ENCODE results near the gene DGKZ. TPM values are rescaled to one million over a fixed set of nuclear protein-coding genes. Genes with fewer than 3 reads are reported as not detected.

DGKZ gene
- total RNA-seq, 4 donors from 2014 or later: 41.2 to 105 (median 49.6) TPM

GRCh38 chr11:46387456-46387855 is 40.2 kb downstream of the DGKZ start:
- Histone ChIP-seq H3K4me1 (peaks cover 0 to 53% (median 29%) of the 10 kb centered on the region in 4 donors), H3K27me3 (peaks cover 5 to 62% of the 10 kb centered on the region in 2 donors), H3K4me3 (no peak overlapping the region), H3K36me3 (no peaks in the 10 kb centered on the region), H3K9me3 (no peaks in the 10 kb centered on the region), H3K27ac (no peak overlapping the region)
- WGBS, 2 donors: 74 to 80% methylated on average over 5 of the region's 5 CpGs
- no peak for TF ChIP-seq EP300 (IDR thresholded peaks at IDR 0.05)
- TF ChIP-seq, protein P1, sequence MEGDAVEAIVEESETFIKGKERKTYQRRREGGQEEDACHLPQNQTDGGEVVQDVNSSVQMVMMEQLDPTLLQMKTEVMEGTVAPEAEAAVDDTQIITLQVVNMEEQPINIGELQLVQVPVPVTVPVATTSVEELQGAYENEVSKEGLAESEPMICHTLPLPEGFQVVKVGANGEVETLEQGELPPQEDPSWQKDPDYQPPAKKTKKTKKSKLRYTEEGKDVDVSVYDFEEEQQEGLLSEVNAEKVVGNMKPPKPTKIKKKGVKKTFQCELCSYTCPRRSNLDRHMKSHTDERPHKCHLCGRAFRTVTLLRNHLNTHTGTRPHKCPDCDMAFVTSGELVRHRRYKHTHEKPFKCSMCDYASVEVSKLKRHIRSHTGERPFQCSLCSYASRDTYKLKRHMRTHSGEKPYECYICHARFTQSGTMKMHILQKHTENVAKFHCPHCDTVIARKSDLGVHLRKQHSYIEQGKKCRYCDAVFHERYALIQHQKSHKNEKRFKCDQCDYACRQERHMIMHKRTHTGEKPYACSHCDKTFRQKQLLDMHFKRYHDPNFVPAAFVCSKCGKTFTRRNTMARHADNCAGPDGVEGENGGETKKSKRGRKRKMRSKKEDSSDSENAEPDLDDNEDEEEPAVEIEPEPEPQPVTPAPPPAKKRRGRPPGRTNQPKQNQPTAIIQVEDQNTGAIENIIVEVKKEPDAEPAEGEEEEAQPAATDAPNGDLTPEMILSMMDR (IDR thresholded peaks at IDR 0.05): no peak
- TF ChIP-seq POLR2A (IDR thresholded peaks at IDR 0.05): no peak
- DNase-seq (ENCODE audit: low spot score in 2 of 2): no peak

GRCh38 chr11:46387919-46388618 is 40.8 kb downstream of the DGKZ start:
- no peaks in the 10 kb centered on the region for H3K36me3 ChIP-seq
- H3K4me1 ChIP-seq: peaks cover 0 to 53% (median 29%) of the 10 kb centered on the region in 4 donors
- H3K4me3 ChIP-seq: no peak overlapping the region
- no peak overlapping the region for H3K27ac ChIP-seq
- TF ChIP-seq EP300 (IDR thresholded peaks at IDR 0.05) (no peak), POLR2A (IDR thresholded peaks at IDR 0.05) (no peak)
- TF ChIP-seq, protein P1 (IDR thresholded peaks at IDR 0.05): no peak
- H3K9me3 ChIP-seq: no peaks in the 10 kb centered on the region
- H3K27me3 ChIP-seq: peaks cover 5 to 68% of the 10 kb centered on the region in 2 donors
- DNase-seq (ENCODE audit: low spot score in 2 of 2): no peak
- WGBS, 2 donors: 7 to 20% methylated on average over 24 of the region's 24 CpGs

DNA sequence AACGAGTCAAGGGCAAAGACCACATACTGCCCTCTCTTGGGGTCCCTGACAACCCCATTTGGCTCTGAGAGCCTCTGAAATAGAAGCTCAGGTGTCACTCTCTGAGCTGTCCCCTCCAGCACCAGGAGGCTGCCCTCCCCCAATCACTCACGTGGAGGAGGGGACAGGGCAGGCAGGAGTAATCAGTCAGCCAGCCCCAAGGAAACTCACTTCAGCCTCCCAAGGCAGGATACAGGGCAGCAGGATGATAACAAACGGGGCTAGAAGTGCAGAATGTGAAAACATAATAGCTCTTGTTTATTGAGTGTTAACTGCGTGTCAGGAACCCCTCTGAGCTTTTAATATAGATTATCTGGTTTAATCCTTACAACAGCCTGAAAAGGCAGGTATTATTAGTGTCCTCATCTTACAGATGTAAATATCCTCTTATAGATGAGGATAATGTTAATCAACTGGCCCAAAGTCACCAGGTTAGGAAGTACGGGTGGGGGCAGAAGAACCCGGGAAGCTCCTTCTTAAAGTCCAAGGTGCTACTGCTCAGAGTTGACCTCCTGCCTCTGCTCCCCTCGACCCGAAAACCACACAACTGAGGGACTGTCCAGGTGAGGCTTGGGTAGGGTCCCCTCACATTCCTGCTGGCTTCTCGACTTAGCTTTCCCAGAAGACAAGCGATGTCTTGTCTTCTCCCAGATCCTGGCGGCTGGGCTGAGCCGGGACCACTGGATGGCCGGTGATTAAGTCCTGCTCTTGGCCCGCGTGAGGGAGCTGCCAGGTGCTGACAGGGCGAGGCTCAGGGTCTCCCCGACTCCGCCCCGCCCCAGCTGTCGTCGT is 41.6 kb downstream of the DGKZ start:
- no peak for DNase-seq (ENCODE audit: low spot score in 2 of 2)
- Histone ChIP-seq H3K4me1 (peaks cover 0 to 52% (median 30%) of the 10 kb centered on the region in 4 donors), H3K9me3 (no peaks in the 10 kb centered on the region), H3K4me3 (no peak overlapping the region), H3K36me3 (no peaks in the 10 kb centered on the region), H3K27me3 (peaks cover 5 to 69% of the 10 kb centered on the region in 2 donors), H3K27ac (no peak overlapping the region)
- 8 to 17% methylated on average over 12 to 21 of the region's 21 CpGs for WGBS, 2 donors
- TF ChIP-seq EP300 (IDR thresholded peaks at IDR 0.05) (no peak), POLR2A (IDR thresholded peaks at IDR 0.05) (no peak)
- TF ChIP-seq, protein P1 (IDR thresholded peaks at IDR 0.05): no peak

- peak overlapping the region in 3 of 4 donors; percentile 15 to 44 (median 43) for H3K4me3 ChIP-seq
- H3K9me3 ChIP-seq: no peaks in the 10 kb centered on the region
- DNase-seq (ENCODE audit: low spot score in 2 of 2): peak in 1 of 2 donors; percentile 46
- peaks cover 5 to 69% of the 10 kb centered on the region in 2 donors for H3K27me3 ChIP-seq
- H3K27ac ChIP-seq: no peak overlapping the region
- peaks cover 0 to 52% (median 30%) of the 10 kb centered on the region in 4 donors for H3K4me1 ChIP-seq
- TF ChIP-seq EP300 (IDR thresholded peaks at IDR 0.05) (no peak), POLR2A (IDR thresholded peaks at IDR 0.05) (no peak)
- TF ChIP-seq, protein P1 (IDR thresholded peaks at IDR 0.05): peak; percentile 76 to 87 (median 81)
- WGBS, 2 donors: 0 to 2% methylated on average over 18 to 29 of the region's 80 CpGs
- H3K36me3 ChIP-seq: no peaks in the 10 kb centered on the region
Measured at GRCh38 chr11:46389450-46390330, 42.4 kb downstream of the DGKZ start.
